HL-60/S4 treated with phorbol 12-myristate 13-acetate at 8.2 ng/mL for 4 days and 3 days (cell line): ENCODE results near the gene SLC7A5.
"Not testable (repeated sequence)": the region's sequence is repeated elsewhere in the genome, so short reads cannot be mapped to it uniquely, and the experiment has no call there.

Experiments used
- in situ Hi-C: fragments of 300-500 bp; cut with MboI; formaldehyde crosslinking; loops from 2 replicates; pipeline ENCODE4 v1.15.0; 2022; ENCODE audit warnings: low sequenced_read_pairs

The SLC7A5 gene

GRCh38 chr16:87834668-87835473, 34.4 kb downstream of the SLC7A5 start:
- in situ Hi-C loops = no loop called here

DNA sequence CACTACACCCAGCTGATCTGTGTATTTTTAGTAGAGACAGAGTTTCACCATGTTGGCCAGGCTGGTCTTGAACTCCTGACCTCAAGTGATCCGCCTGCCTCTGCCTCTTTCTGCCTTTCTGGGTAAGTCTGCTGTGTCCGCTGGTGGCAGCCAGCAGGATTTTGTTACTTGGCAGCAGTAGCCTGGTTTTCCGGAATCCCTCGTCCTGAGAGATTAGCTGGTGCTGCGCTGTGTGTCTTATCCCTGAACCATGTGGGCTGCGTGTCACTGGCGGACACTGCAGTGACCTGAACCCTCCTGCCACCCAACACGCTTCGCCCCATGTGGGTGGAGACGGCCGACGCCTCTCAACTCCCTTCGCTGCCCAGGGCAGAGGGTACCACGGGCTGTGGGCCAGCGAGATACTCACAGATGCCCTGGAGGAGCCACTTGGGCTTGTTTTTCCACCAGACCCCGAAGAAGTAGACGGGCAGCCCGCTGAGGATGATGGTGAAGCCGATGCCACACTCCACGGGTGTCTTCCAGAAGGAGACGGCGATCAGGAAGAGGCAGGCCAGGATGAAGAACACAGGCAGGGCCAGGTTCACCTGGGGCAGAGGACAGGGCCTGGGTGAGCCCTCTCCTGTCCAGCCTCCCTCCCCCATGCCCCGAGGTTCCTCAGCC, 35.2 kb downstream of the SLC7A5 start:
- in situ Hi-C loops = no loop called here

DNA sequence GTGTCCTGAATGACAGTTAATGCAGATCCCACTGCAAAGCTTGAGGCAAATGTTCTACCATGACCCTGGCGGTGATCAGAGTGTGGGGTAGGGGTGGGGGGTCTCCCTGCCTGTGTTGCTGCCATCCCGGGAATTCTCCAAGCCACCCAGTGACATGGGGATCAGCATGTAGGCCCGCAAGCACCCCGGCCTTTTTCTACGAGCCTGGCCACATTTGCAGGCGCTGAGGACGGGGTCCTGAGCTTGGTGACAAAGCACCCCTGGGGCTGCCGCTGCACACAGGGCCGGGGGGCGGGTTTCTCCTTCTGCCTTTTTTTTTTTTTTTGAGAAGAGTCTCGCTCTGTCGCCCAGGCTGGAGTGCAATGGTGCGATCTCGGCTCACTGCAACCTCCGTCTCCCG, 35.8 kb downstream of the SLC7A5 start:
- in situ Hi-C loops = no loop called here

DNA sequence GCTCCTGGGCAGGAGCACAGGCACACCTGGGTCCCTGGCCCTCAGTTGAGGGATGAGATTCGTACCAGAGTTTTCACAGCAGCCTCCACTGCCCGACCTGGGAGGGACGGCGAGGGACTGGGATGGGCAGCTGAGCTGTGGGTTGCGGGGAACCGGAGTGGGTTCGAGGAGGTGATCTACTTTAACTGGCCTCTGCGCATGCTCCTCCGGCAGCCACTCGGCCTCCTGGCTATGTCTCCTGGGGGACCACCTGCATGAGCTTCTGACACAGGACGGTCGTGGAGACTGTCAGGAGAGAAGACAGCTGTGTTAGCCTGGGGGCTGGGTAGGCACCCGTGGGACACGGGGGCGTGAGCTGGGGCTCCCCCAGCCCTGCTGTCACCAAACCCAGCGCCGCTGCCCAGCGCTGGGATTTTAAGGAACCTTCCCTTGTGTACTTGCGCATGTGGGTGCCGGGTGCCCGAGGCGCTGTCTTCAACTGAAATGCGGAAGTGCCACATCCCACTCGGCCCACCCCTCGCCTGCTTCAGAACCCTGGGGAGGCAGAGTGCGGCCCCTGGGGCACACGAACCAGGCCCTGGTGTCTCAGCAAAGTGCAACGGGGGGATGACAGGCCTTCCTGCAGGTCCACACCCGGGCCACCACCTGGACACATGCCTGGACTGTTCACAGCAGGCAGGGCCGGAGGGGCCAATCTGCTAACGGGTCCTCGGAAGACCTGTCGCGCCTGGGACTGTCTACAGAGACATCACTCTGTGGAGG, 36.4 kb downstream of the SLC7A5 start:
- in situ Hi-C loops = no loop called here

DNA sequence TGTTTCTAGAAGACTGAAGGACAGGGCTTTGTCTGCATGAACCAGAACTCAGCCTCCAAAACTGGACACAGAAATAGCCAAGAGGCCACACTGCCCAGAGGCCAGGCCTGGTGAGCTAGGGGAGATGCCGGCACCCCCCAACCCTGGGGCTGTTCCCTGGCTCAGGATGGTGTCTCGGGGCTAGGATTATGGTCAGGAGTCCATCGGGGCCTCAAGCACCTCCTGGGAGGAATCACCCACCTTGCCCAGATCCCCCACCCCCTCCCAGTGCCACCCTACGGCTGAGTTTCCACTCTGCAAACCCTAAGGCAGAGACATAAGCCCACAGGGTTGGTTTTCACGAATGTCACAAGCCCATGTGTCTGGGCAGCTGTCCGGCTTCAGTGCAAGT, 37.2 kb downstream of the SLC7A5 start:
- in situ Hi-C loops = no loop called here

- in situ Hi-C loops = no loop called here
Measured at GRCh38 chr16:87831421-87832136, 37.7 kb downstream of the SLC7A5 start.

- in situ Hi-C loops = no loop called here
Measured at GRCh38 chr16:87830673-87831420, 38.5 kb downstream of the SLC7A5 start.

- in situ Hi-C loops = no loop called here
Measured at GRCh38 chr16:87829988-87830672, 39.2 kb downstream of the SLC7A5 start.

DNA sequence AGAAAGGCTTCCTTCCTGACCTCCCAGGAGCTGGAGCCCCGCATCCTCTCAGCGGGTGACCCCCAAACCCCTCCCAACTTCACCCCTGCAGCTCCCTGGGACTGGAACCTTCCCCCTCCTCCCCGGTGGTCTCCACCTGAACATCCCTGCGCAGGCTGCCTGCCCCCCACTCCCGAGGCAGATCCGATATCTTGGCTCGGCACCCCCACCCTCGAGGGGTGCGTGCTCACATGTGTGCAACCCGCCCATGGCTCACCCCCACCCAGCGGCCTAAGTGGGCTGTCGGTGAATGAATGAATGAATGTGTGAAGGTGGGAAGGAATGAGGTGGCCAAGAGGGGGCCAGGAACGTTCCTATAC, 39.7 kb downstream of the SLC7A5 start:
- in situ Hi-C loops = no loop called here

GRCh38 chr16:87828907-87829621, 40.2 kb downstream of the SLC7A5 start:
- in situ Hi-C loops = no loop called here

DNA sequence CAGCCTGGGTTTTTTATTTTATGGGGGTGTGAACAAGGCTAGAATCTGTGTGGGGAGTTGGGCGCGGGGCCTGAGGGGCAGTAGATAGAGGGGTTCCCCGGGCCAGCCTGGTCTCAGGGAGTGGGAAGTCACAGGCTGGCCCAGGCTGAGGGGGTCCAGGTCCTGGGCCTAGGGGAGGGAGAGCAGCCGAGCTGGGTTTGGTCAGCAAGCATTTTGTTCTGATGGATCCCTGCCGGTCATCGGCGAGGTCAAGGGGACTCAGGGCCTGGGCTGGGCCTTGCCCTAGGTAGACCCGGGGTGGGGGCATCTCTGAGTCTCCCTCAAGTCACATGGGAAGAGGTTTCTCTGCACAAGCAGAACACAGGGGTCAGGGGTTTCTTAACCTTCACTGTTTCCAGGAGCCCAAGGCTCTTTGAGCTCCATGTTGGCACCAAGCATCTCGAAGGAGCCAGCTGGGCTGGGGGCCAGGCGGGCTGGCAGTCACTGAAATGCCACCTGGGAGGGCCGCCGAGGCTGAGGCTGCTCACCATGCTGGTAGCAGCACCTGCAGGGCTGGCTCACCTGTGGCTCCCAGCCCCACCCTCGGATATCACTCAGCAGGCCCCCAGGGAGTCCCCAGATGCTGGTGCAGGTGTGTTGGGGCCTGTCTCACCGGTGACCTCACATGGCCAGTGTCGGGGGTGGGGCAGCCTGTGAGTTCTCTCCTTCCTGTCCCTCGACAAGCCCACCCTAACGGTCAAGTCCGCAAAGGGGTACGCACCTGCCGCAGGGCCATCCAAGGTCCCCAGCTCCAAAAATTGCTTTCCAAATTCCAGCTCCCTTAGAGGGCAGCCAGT, 41.0 kb downstream of the SLC7A5 start:
- in situ Hi-C loops = no loop called here

- in situ Hi-C loops = not testable (repeated sequence)
Measured at GRCh38 chr16:87827588-87827915, 41.8 kb downstream of the SLC7A5 start.

GRCh38 chr16:87826798-87827587, 42.3 kb downstream of the SLC7A5 start:
- in situ Hi-C loops = no loop called here

GRCh38 chr16:87826407-87826797, 42.9 kb downstream of the SLC7A5 start:
- in situ Hi-C loops = not testable (repeated sequence)

DNA sequence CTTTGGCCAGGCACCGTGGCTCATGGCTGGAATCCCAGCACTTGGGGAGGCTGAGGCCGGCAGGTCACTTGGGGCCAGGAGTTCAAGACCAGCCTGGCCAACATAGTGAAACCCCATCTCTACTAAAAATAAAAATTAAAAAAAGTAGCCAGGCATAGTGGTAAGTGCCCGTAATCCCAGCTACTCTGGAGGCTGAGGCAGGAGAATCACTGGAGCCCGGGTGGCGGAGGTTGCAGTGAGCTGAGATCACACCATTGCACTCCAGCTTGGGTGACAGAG, 43.5 kb downstream of the SLC7A5 start:
- in situ Hi-C loops = not testable (repeated sequence)

DNA sequence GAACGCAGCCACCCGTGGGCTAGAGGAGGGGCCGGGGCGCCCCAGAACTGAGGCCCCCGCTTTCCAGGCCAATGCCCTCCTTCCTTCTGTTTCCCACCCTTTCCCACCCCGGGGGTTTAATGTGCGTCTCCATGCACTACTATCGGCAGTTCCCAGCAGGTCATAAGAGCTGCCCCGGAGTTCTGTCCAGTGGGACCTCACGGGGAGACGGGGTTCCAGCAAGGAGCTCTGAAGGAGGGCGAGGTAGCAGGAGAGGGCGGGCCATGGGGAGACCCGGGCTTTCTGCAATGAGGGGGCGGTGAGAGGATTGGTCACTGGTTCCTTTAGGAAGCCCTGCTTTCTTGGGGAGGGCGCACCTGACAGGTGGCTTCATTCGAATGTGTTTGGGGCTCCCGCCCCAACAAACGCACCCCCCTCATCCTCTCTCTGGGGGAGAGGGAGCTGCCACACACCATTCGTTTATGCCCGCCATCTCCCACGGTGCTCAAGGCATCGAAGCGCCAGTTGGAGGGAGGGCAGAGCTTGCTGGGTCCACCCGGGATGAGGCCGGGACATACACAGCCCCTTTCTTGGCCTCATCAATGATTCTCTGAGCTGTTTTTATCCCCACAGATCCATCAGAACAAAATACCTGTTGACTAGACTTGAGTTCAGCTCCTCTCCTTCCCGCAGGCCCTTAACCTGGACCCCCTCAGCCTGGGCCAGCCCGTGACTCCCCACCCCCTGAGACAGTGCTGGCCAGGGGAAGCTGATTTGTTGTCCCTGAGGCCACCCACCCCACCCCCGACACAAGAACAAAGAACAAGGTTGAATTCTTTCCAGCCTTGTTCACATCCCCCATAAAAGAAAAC, 44.1 kb downstream of the SLC7A5 start:
- in situ Hi-C loops = no loop called here
